Measurements from ENCODE around the gene MBOAT2.

GRCh38 chr2:9052821-9053533, 49.5 kb upstream of the MBOAT2 start:
- TF ChIP-seq CTCF (IDR thresholded peaks at IDR 0.05): no peak
- no peak for TF ChIP-seq EZH2 (IDR thresholded peaks at IDR 0.05; ENCODE audit: borderline replicate concordance, insufficient read depth, low read depth, low read length, poor library complexity, severe bottlenecking)

Measured in B cell (primary cell).